H1 (cell line): Measurements from ENCODE around the gene PRDX2. TPM values are rescaled to one million over a fixed set of nuclear protein-coding genes. Genes with fewer than 3 reads are reported as not detected.

Source experiments
- CTCF ChIA-PET: fragments of 300-600 bp; sonication (Branson Sonifier 250); formaldehyde crosslinking; loops from one replicate; lab custom pipeline; 2021; ENCODE audit not compliant: partially characterized antibody; lab: Charles Lee
- POLR2A ChIA-PET: fragments of 300-600 bp; sonication (Branson Sonifier 250); formaldehyde crosslinking; loops from one replicate; lab custom pipeline; 2021; ENCODE audit warnings: inconsistent platforms; ENCODE audit not compliant: partially characterized antibody; lab: Charles Lee
- DNase-seq, 2 experiments: peaks; one replicate each; pipeline versions ENCODE4 v3.0.0 to v3.0.0-alpha.2; 2010 to 2022; ENCODE audit warnings: low spot score in 2 of 2, low read depth in 1 of 2, mixed read lengths in 1 of 2
- FAIRE-seq: peaks from 2 replicates; lab custom pipeline; 2011; peaks lifted over from hg19 to GRCh38; lab: Jason Lieb, UNC
- H2AFZ ChIP-seq: 2 replicates; pipeline ENCODE4 v1.8.1; 2012; ENCODE audit warnings: low read length, inconsistent platforms
- H2AK5ac ChIP-seq: 2 replicates; pipeline ENCODE4 v1.6.1; 2013; ENCODE audit warnings: low read depth, low read length
- H2BK120ac ChIP-seq: replicated peaks from 2 replicates; pipeline ENCODE3; 2013; ENCODE audit warnings: low read depth, low read length, inconsistent platforms
- H2BK12ac ChIP-seq: 2 replicates; pipeline ENCODE4 v1.6.1; 2013; ENCODE audit warnings: low read depth, low read length
- H2BK15ac ChIP-seq: 2 replicates; pipeline ENCODE4 v1.6.1; 2013; ENCODE audit warnings: low read length
- H2BK20ac ChIP-seq: 2 replicates; pipeline ENCODE4 v1.6.1; 2013; ENCODE audit warnings: low read length
- H2BK5ac ChIP-seq: 2 replicates; pipeline ENCODE4 v1.6.1; 2013; ENCODE audit warnings: low read depth, low read length
- H3K14ac ChIP-seq: 2 replicates; pipeline ENCODE4 v1.6.1; 2013; ENCODE audit warnings: inconsistent platforms; ENCODE audit not compliant: insufficient read length
- H3K18ac ChIP-seq: 2 replicates; pipeline ENCODE4 v1.6.1; 2013; ENCODE audit warnings: low read length; ENCODE audit errors: extremely low read depth
- H3K23ac ChIP-seq: 2 replicates; pipeline ENCODE4 v1.6.1; 2013; ENCODE audit warnings: inconsistent platforms; ENCODE audit not compliant: insufficient read length
- H3K23me2 ChIP-seq: 2 replicates; pipeline ENCODE4 v1.6.1; 2013; ENCODE audit warnings: low read depth, low read length
- H3K27ac ChIP-seq: 2 replicates; pipeline ENCODE4 v1.6.1; 2011; ENCODE audit warnings: low read depth, low read length, inconsistent platforms
- H3K27me3 ChIP-seq, 4 experiments: replicated peaks in 1 of 4; 1 replicate in 1 of 4; 2 replicates in 3 of 4; pipeline versions ENCODE4 v1.6.1 to v1.8.1; 2011 to 2013; ENCODE audit warnings: low read length in 3 of 4, mild to moderate bottlenecking in 3 of 4, inconsistent platforms in 2 of 4, mixed read lengths in 2 of 4, moderate library complexity in 1 of 4; ENCODE audit not compliant: control insufficient read depth in 3 of 4, insufficient read depth in 3 of 4; ENCODE audit errors: extremely low read depth in 1 of 4
- H3K36me3 ChIP-seq, 4 experiments: 2 replicates each; pipeline versions ENCODE4 v1.6.1 to v1.8.1; 2011 to 2013; ENCODE audit warnings: mild to moderate bottlenecking in 4 of 4, low read length in 3 of 4, moderate library complexity in 2 of 4, control low read depth in 1 of 4, inconsistent platforms in 1 of 4; ENCODE audit not compliant: insufficient read depth in 4 of 4, control insufficient read depth in 2 of 4
- H3K4ac ChIP-seq: replicated peaks from 2 replicates; pipeline ENCODE3; 2013; ENCODE audit warnings: low read length, low read depth, mixed read lengths, inconsistent platforms; ENCODE audit not compliant: insufficient read length
- H3K4me1 ChIP-seq, 4 experiments: replicated peaks in 1 of 4; 1 replicate in 1 of 4; 2 replicates in 3 of 4; pipeline versions ENCODE4 v1.6.1 to v1.8.1; 2011 to 2013; ENCODE audit warnings: low read length in 3 of 4, inconsistent platforms in 2 of 4, mixed read lengths in 1 of 4; ENCODE audit not compliant: insufficient read depth in 4 of 4, control insufficient read depth in 3 of 4
- H3K4me2 ChIP-seq, 2 experiments: 2 replicates each; pipeline versions ENCODE4 v1.6.1 to v1.8.1; 2011 to 2013; ENCODE audit warnings: low read depth in 2 of 2, low read length in 2 of 2, control low read depth in 1 of 2, inconsistent platforms in 1 of 2, mild to moderate bottlenecking in 1 of 2; ENCODE audit not compliant: insufficient read depth in 1 of 2
- H3K4me3 ChIP-seq, 4 experiments: fragments of 200-600, 300-600 bp in 1 of 4; sonication (generic), shearing (Covaris generic), sonication (Bioruptor Twin) in 1 of 4; 2 replicates each; pipeline versions ENCODE4 v1.5.1 to v1.8.1; 2011 to 2016; ENCODE audit warnings: low read length in 4 of 4, low read depth in 3 of 4, control low read depth in 2 of 4, inconsistent platforms in 2 of 4, mild to moderate bottlenecking in 2 of 4, mixed read lengths in 1 of 4, moderate library complexity in 1 of 4; ENCODE audit not compliant: insufficient read depth in 2 of 4; ENCODE audit errors: extremely low read depth in 1 of 4
- H3K56ac ChIP-seq: replicated peaks from 2 replicates; pipeline ENCODE3; 2013; ENCODE audit warnings: low read depth, mild to moderate bottlenecking, mixed read lengths, low read length, inconsistent platforms; ENCODE audit not compliant: insufficient read length
- H3K79me1 ChIP-seq: 2 replicates; pipeline ENCODE4 v1.6.1; 2013; ENCODE audit warnings: low read depth, low read length, control low read depth
- H3K79me2 ChIP-seq, 2 experiments: 2 replicates each; pipeline versions ENCODE4 v1.6.1 to v1.8.1; 2012 to 2013; ENCODE audit warnings: low read length in 2 of 2, mild to moderate bottlenecking in 2 of 2, inconsistent platforms in 1 of 2; ENCODE audit not compliant: insufficient read depth in 2 of 2, control insufficient read depth in 1 of 2
- H3K9ac ChIP-seq, 4 experiments: replicated peaks in 1 of 4; 1 replicate in 1 of 4; 2 replicates in 3 of 4; pipeline versions ENCODE4 v1.6.1 to v1.8.1; 2011 to 2013; ENCODE audit warnings: low read depth in 3 of 4, low read length in 3 of 4, control low read depth in 2 of 4, mild to moderate bottlenecking in 2 of 4, moderate library complexity in 2 of 4, inconsistent platforms in 1 of 4; ENCODE audit errors: extremely low read depth in 1 of 4
- H3K9me3 ChIP-seq, 2 experiments: 2 replicates each; pipeline versions ENCODE4 v1.6.1 to v1.8.1; 2012 to 2013; ENCODE audit warnings: mild to moderate bottlenecking in 2 of 2, moderate library complexity in 2 of 2, control low read depth in 1 of 2, inconsistent platforms in 1 of 2, low read depth in 1 of 2, low read length in 1 of 2, mixed read lengths in 1 of 2; ENCODE audit not compliant: insufficient read depth in 2 of 2
- H4K20me1 ChIP-seq, 2 experiments: replicated peaks in 1 of 2; 2 replicates each; pipeline versions ENCODE3 to v1.8.1; 2011 to 2013; ENCODE audit warnings: inconsistent platforms in 2 of 2, low read length in 2 of 2, mild to moderate bottlenecking in 1 of 2; ENCODE audit not compliant: insufficient read depth in 2 of 2, control insufficient read depth in 1 of 2
- H4K5ac ChIP-seq: 2 replicates; pipeline ENCODE4 v1.6.1; 2013; ENCODE audit warnings: low read length, low read depth, mixed read lengths, inconsistent platforms; ENCODE audit not compliant: insufficient read length
- H4K8ac ChIP-seq: 2 replicates; pipeline ENCODE4 v1.8.0; 2013; ENCODE audit warnings: mild to moderate bottlenecking, moderate library complexity, low read length, inconsistent platforms; ENCODE audit not compliant: insufficient read depth; ENCODE audit errors: extremely low read depth
- H4K91ac ChIP-seq: replicated peaks from 2 replicates; pipeline ENCODE3; 2013; ENCODE audit warnings: low read length, mixed read lengths, inconsistent platforms; ENCODE audit not compliant: insufficient read length
- EP300 ChIP-seq, 2 experiments: IDR thresholded peaks; 1 replicate in 1 of 2; 2 replicates in 1 of 2; pipeline ENCODE4 v1.6.1; 2011 to 2012; ENCODE audit warnings: low read depth in 2 of 2, low read length in 2 of 2, mild to moderate bottlenecking in 2 of 2, borderline replicate concordance in 1 of 2, inconsistent platforms in 1 of 2, moderate library complexity in 1 of 2
- POU5F1 ChIP-seq: IDR thresholded peaks from 2 replicates; pipeline ENCODE4 v1.6.1; 2011; ENCODE audit warnings: low read depth, mild to moderate bottlenecking, low read length, moderate library complexity
- SIN3A ChIP-seq, 2 experiments: IDR thresholded peaks in 1 of 2; conservative IDR thresholded peaks in 1 of 2; 2 replicates each; pipeline ENCODE4 v1.6.1; 2011 to 2012; ENCODE audit warnings: low read length in 2 of 2, improper control_type of control experiment in 1 of 2, low read depth in 1 of 2, mild to moderate bottlenecking in 1 of 2
- TEAD4 ChIP-seq: IDR thresholded peaks from 2 replicates; pipeline ENCODE4 v1.6.1; 2012; ENCODE audit warnings: low read depth, low read length, inconsistent platforms, mixed read lengths
- WGBS, 2 experiments: shearing (Covaris generic) in 1 of 2; methylation state at CpG; one replicate each; pipeline versions ENCODE4 v1.1.6 to v1.1.7; 2013 to 2015; ENCODE audit warnings: low lambda C conversion rate in 2 of 2, mixed read lengths in 2 of 2, inconsistent platforms in 1 of 2, low coverage in 1 of 2, missing lambda C conversion rate in 1 of 2; ENCODE audit not compliant: insufficient replicate concordance in 2 of 2, insufficient coverage in 1 of 2, insufficient read length in 1 of 2; ENCODE audit errors: extremely low coverage in 1 of 2, missing lambda C conversion rate in 1 of 2; 5-methylcytosine and 5-hydroxymethylcytosine counted together
- polyA plus RNA-seq, 7 experiments: library from polyadenylated mRNA; depleted of rRNA in 3 of 7; stranded (reverse) in 5 of 7; unstranded in 2 of 7; fragments of >200 nt in 5 of 7; fragments of 200-250 nt in 2 of 7; gene quantifications; 1 replicate in 5 of 7; 2 replicates in 1 of 7; 4 replicates in 1 of 7; pipeline versions ENCODE4 v1.2.1 to v1.2.3, GENCODE V29; 2011 to 2013; ENCODE audit warnings: missing spikeins in 2 of 7, mixed read lengths in 2 of 7
- total RNA-seq: library from RNA; stranded (reverse); fragmentation: NEBNext Ultra II Directional; extraction: Animal tissue kit (Norgen Biotek cat#: 25700); gene quantifications from 2 replicates; pipeline ENCODE4 v1.2.1, GENCODE V29; 2021
- TF ChIP-seq, protein P1 (sequence below): IDR thresholded peaks from 2 replicates; pipeline ENCODE4 v1.6.1; 2011; ENCODE audit warnings: low read depth, mild to moderate bottlenecking, low read length; ENCODE audit not compliant: insufficient read depth

The PRDX2 gene
- total and polyA plus RNA-seq, 2 of the 8 experiments (the other 6 are each of a cell fraction or from before 2014, with no cell fraction given): 380 to 748 TPM

DNA sequence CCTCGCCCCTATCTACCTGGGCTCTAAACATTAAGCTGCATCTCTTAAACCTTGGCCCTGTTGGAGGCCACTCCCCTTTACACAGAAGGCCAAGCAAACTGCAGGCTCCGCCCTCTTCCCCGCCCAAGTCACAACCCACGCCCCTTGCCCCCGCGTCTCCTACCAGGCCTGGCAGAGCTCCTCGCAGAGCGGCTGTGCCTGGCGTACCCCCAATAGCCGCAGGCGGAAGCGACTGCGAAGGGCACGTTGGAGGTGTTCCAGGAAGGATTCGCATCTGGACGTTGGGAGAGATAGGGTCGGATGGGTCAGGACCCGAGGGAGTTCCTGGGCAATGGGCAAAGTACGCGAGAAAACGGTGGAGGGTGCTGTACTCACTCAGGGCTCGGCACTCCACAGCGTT lies 26.9 kb upstream of the PRDX2 start:
- Histone ChIP-seq H3K14ac (no peak overlapping the region), H2BK15ac (no peak overlapping the region), H3K4ac (no peak overlapping the region), H3K79me2 (no peaks in the 10 kb centered on the region), H3K79me1 (no peaks in the 10 kb centered on the region), H3K56ac (no peak overlapping the region), H4K8ac (no peak overlapping the region), H4K5ac (no peak overlapping the region), H4K20me1 (peaks cover 2 to 10% of the 10 kb centered on the region in 2 experiments), H3K9me3 (no peaks in the 10 kb centered on the region), H2AFZ (no peak overlapping the region), H3K4me1 (peaks cover 0 to 14% (median 6%) of the 10 kb centered on the region in 4 experiments; a peak in 5 of 7 replicates), H3K36me3 (no peaks in the 10 kb centered on the region), H2BK120ac (no peak overlapping the region), H3K23ac (no peak overlapping the region), H4K91ac (no peak overlapping the region), H3K18ac (no peak overlapping the region; the same call in 1 of the 2 replicates), H2BK5ac (no peak overlapping the region), H3K27ac (no peak overlapping the region), H2BK20ac (no peak overlapping the region), H2BK12ac (no peak overlapping the region), H3K27me3 (no peaks in the 10 kb centered on the region), H2AK5ac (no peak overlapping the region), H3K4me2 (peak overlapping the region; percentile 32 to 69), H3K9ac (no peak overlapping the region), H3K23me2 (peaks cover 8% of the 10 kb centered on the region; the same call in 1 of the 2 replicates), H3K4me3 (peak overlapping the region; percentile 2 to 47 (median 26); a peak in 5 of 8 replicates)
- DNase-seq (peak in 1 of 2 experiments; percentile 93), FAIRE-seq (no peak)
- ChIA-PET CTCF (interaction anchor here (0.6 to 7.6 kb wide), 10 partner anchors 12 to 230 kb away, joined by 3 to 89 read pairs (median 4); no protein-coding TSS in a partner anchor), POLR2A (interaction anchor here (0.9 to 2.8 kb wide), 5 partner anchors 12 to 54 kb away, joined by 3 to 12 read pairs (median 4); no protein-coding TSS in a partner anchor)
- TF ChIP-seq TEAD4: no peak
- TF ChIP-seq EP300 (IDR thresholded peaks at IDR 0.05; ENCODE audit: borderline replicate concordance in 1 of 2, low read depth in 2 of 2, low read length in 2 of 2): no peak
- TF ChIP-seq SIN3A (conservative IDR thresholded peaks at IDR 0.05 in 1 of 2, IDR thresholded peaks at IDR 0.05 in 1 of 2; ENCODE audit: low read depth in 1 of 2, low read length in 2 of 2): no peak
- TF ChIP-seq, protein P1, sequence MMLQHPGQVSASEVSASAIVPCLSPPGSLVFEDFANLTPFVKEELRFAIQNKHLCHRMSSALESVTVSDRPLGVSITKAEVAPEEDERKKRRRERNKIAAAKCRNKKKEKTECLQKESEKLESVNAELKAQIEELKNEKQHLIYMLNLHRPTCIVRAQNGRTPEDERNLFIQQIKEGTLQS: no peak
- TF ChIP-seq POU5F1: no peak
- WGBS, 2 experiments: 25% methylated on average over 23 of the region's 23 CpGs; no CpG with 5 or more reads in 1 of the 2 experiments
